NCI-H345 treated with DMSO at 0.1 percent for 48 hours (cell line): Measurements from ENCODE around the gene SSRP1.
A peak's percentile ranks its signal among the peaks of the same experiment; 100 is the strongest.
"Not testable (repeated sequence)": the region's sequence is repeated elsewhere in the genome, so short reads cannot be mapped to it uniquely, and the experiment has no call there.

Experiments
- DNase-seq: peaks from one replicate; lab custom pipeline; 2025; ENCODE audit not compliant: unreplicated experiment; lab: John Stamatoyannopoulos, UW

Gene SSRP1, protein sequence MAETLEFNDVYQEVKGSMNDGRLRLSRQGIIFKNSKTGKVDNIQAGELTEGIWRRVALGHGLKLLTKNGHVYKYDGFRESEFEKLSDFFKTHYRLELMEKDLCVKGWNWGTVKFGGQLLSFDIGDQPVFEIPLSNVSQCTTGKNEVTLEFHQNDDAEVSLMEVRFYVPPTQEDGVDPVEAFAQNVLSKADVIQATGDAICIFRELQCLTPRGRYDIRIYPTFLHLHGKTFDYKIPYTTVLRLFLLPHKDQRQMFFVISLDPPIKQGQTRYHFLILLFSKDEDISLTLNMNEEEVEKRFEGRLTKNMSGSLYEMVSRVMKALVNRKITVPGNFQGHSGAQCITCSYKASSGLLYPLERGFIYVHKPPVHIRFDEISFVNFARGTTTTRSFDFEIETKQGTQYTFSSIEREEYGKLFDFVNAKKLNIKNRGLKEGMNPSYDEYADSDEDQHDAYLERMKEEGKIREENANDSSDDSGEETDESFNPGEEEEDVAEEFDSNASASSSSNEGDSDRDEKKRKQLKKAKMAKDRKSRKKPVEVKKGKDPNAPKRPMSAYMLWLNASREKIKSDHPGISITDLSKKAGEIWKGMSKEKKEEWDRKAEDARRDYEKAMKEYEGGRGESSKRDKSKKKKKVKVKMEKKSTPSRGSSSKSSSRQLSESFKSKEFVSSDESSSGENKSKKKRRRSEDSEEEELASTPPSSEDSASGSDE

DNA sequence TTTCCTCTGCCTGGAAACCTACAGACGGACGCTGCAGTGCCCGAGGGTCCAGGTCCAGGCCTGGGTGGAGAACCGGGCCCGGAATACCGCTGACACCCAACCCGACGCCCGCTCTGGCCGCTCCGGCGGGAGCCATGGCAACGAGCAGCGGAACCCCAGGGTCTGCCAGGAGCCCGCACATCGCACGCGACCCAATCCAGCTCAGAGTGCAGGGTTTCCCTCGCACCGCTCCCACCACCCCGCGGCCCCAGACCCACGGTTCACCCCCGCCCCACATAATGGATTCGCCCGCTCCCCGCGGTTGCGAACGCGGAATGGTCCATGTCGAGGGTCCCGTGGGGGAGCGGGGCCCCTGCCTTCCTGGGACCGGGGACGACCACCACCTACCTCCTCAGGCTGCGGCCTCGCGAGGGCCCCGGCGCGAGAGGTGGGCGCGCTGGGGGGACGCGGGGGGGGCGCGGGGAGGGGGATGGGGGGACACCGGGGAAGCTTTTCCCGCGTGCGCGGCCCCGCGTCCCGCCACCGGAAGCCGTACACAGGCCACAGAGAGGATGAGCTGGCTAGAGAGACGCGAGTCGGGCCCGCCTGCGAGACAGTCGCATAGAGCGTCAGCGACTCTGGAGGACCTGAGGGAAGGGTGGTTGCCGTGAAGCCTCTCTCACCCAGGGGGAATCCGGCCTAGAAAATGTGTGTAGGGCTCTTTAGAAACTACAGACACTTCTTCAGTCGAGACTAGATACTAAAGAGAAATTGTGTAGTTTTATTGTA, at the start of gene SSRP1:
Gene SSRP1, minus strand, starts transcription at position 550 of the 768 bp plus-strand sequence. CDS start 771 bp downstream, outside the sequence.
- peak; percentile 78 for DNase-seq

DNA sequence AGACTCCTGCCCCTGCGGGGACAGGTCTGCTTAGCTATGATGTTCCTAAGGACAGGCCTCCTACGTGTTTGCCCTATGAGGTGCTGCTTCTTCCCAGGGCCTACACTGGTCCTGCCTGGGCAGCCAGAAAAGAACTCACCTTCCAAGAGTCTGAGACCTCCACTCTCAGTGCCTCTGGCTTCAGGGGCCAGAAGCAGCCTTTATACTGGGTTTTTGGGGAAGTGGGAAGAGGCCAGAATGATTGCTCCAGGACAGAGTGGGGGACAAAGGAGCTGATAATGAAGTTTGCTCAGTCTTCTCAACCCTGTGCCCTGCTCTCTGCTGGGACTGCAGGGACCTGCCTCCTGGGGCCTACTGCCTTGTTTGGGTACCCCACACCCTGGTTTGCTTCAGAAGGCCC, 45.3 kb upstream of the SSRP1 start, which contains the start of gene PRG3:
Gene PRG3, minus strand, starts transcription at position 176 of the 400 bp plus-strand sequence. CDS start 442 bp downstream, outside the sequence.
- DNase-seq = no peak

DNA sequence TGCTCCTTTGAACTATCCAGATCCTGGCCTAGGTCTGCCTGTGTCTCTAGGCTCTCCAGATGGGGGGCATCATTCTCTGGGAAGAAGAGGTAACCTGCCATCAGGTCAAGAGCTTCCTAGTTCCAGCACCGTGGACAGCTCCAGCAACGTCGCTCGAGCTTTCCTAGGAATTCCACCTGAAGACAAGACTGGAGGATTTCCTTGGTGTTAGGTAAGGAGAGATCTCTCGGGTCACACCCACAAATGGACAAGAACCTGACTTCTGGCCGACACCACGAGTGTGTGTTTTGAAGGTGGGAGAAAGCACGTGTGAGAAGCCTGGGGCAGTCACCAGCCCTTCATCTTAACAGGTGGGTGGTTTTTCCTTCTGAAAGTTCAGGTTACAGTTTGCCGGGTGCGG, 44.0 kb upstream of the SSRP1 start:
- DNase-seq = no peak

DNA sequence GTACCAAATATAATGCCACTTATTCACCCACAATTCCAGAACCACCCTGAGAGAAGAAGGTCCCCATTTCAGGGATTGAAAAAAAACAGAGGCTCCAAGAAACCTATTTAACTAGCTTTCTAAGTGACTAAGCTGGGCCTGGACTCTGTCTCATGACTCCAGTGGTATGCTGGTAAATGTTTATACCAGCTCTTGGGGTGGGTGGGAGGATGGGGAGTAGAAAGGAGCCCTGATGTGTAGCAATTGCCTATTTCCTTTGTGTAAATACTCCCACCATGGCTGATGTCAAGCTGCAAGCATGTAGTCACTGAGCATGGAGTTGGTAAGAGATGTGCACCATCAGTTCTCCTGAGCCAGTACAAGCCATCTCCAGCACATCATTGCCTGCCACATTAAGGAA, 42.5 kb upstream of the SSRP1 start:
- DNase-seq = no peak

DNA sequence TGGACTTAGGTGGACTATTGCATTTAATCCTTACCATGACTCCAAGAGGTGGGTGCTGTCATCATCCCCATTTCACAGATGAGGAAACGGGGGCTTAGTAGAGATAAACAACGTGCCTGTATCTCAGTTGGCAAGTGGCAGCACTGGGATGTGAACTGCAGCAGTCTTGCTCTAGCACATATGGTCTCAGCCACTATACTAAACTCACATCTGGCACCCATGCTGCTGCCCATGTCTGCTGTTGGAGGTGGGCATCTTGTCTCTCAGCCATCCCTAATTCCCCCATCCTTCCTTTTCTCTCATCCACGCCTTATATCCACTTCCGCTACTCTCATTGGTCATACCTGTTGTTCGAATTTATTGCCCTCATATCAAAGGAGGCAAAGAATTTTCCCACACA, 41.4 kb upstream of the SSRP1 start:
- no peak for DNase-seq

DNA sequence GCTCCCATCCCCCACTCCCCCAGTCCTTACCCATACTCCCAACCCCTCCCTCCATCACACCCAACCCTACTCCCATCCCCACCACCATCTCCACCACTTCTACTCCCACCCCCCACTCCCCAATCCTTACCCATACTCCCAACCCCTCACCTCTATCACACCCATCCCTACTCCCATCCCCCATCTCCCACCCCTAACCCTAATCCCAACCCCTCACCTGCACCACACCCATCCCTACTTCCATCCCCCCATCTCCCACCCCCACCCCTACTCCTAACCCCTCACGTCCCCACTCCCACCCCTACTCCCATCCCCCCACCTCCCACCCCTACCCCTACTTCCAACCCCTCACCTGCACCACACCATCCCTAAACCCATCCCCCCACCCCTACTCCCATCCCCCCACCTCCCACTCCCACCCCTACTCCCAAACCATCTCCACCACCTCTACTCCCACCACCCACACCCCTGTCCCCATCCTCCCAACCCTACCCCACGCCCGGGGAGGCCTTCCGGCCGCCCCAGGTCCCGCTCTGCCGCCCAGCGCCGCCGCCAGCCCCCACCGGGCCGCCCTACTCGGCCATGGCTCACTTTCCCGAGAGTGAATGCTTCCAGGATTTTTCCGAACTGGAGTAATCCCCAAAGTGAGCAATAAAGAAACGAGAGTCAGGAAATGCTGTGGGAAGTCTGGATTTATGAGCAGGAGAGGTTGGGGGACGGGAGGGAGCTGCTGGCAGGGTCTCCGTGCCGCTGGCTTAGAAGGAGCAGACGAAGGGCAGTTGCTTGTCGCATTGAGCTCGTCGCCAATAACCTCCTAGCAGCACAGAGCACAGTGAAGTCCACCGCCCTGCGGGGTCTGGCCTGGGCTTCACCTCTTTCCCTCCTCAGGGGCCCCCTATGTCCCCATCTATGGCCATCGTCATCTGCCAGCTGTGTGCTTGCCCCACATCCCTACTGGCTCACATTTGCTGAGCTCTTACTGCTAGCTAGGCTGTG, 40.7 kb upstream of the SSRP1 start:
- DNase-seq = no peak

DNA sequence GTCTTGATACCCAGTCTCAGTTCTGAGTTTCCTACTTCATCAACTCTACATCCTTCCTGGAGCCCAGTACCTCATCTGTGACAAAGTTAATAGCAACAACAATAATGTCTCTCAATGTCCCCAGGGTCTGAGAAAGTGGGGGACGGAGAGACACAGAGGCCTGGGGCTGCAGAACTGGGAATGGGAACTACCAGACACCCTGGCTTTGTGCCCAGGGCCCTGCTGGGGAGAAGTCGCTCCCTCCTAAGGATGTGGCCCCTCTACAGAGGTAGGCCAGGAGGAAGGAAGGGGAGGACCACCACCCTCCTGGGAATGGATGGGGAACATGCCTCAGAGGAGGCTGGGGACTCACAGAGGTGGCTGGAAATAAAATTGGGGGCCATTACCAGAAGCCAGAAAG, 39.8 kb upstream of the SSRP1 start:
- DNase-seq = no peak

DNA sequence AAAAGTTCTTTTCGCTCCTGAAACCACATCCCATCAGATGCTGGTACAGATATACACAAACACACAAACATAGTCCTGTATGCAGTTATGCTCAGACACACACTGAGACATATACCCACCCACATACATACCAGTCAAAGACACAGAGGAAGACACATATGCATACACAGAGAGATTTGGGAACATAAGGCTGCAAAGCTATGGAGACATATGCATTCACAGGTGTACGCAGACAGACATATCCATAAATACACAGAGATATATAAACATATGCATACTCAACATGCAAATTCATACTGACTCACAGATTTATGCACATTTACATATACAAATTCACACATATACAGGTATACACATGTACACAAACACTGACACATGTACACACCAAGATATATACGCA, 39.3 kb upstream of the SSRP1 start:
- DNase-seq = no peak

DNA sequence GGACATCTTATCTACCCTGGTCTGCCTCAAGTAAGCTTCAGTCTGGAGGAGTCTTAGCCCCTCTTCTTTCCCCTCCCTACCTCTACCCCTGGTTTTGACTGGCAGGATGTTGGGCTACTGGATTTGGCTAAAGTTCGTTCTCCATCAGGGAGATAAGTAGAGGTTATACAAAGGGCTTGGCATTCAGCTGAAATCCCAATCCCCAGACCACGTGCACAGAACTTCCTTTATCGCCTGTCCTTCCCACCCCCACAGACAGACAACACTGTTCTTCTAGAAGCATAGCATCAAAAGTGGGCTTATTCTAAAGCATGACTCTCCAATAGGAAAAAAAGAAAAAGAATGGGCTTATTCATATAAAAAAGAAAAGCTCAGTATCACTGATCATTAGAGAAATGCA, 37.5 kb upstream of the SSRP1 start:
- no peak for DNase-seq

DNA sequence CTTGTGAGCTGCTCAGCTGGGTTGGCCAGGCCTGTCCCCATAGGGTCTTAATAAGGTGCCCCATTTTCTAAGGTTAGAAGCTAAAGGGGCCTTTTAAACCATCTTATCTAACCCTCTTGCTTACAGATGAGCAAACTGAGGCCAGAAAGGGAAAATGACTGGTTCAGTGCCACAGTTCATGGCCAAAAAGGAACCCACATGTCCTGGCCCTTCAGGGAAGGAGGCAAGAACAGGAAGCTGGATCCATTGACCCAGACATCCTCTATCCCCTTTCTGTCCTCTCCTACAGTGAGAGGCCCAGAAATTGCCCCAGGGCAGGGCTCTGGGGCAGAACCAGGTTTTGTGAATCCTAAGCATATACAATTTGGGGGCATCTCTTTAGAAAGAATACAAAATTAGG, 35.2 kb upstream of the SSRP1 start:
- no peak for DNase-seq

DNA sequence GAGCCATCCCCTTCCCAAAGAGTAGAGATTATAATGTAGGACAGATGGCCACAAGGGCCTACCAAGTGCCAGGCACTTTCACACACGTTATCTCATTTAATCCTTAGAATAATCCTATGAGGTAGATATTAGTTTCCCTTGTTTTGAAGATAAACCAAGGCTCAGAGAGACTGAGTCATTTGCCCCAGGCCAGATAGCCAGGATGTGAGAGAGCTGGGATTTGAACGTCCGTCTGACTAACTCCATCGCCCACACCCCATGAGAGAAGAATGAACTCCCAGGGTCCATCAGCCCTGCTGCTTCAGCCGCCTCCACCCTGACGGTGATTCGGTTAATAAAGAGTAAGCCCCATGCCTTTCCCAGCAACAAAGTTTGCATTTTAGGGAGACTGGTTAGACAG, 34.6 kb upstream of the SSRP1 start:
- no peak for DNase-seq

DNA sequence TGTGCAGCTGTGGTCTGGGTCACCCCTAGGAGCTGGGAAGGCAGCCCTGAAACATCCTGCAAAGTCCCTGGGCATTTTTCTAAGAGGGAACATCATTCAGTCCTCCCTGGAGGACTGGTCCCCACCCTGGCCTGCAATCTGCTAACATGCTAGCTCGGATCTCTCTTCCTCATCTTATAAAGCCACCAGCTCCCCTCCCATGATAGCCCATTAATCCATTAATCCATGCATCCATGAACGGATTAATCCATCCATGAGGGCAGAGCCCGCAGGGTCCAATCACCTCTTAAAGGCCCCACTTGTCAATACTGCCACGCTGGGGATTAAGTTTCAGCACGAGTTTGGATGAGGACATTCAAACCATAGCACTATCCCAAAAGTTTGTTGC, 33.1 kb upstream of the SSRP1 start:
- no peak for DNase-seq

DNA sequence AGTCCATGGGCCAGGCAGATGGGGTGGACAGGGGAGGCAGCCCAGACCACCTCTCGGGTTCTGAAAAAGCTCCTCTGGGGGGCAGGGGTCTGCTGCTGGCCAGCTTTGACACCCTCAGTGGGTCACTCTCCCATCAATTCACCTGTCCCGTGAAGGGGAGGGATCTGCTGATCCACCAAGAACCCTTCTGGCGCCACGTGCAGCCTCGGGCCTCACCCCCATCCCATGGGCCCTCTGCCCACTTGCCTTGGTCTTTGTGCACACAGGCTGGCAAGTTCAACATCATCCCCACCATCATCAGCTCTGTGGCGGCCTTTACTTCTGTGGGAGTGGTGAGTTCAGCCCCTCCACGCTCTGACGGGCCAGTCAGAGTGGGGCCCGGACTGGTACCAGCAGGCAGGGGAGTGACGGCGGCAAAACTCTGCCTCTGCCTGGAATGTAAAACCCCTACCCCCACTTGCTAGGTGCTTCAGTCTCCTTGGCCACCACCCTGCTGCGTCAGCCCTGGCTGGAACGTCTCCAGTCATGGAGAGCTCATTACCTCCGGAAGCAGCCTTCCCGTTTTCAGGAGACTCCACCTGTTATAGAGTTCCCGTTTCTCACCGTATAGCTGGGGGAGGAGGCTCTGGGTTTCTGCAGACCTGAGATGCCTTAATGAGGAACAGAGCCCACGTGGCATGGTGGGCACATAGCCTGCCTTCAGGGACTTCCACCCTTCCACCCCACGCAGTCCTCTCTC, 32.6 kb upstream of the SSRP1 start:
- DNase-seq = no peak

DNA sequence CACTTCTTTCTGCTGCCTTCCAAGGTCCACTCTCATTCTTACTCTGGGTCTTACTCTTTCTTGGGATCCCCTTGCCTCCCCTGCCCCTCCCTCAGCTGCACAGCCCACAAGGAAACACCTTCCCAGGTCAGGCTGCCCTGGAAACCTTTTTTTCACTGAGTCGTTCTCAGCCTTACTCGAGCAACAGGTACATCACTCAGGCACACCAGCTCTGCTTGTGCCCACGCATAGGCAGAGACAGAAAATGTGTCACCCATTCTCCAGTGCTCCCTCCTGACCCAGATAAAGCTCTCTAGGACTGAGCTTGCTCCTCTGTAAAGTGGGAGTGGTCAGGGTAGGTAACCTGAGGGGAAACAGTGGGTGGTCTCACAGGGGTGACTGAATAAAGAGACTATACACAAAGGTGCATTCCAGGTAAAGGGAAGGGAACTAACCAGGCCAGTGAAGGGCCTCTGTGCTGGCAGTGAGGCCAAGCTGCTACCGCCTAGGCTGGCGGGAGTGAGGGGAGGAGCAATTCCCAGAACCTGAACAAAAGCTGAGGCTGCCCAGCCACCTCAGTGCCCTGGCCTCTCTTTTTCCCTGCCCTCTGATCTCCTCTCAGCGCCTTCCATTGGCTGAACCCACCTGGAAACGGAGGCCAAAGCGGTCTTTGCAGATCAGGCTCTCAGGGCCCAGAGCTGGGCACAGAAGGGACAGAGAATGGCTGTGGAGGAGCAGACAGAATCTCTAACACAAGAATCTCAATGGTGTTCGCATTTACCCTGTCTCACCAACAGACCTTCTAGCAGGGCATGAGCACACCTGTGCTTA, 29.4 kb upstream of the SSRP1 start:
- DNase-seq = no peak

DNA sequence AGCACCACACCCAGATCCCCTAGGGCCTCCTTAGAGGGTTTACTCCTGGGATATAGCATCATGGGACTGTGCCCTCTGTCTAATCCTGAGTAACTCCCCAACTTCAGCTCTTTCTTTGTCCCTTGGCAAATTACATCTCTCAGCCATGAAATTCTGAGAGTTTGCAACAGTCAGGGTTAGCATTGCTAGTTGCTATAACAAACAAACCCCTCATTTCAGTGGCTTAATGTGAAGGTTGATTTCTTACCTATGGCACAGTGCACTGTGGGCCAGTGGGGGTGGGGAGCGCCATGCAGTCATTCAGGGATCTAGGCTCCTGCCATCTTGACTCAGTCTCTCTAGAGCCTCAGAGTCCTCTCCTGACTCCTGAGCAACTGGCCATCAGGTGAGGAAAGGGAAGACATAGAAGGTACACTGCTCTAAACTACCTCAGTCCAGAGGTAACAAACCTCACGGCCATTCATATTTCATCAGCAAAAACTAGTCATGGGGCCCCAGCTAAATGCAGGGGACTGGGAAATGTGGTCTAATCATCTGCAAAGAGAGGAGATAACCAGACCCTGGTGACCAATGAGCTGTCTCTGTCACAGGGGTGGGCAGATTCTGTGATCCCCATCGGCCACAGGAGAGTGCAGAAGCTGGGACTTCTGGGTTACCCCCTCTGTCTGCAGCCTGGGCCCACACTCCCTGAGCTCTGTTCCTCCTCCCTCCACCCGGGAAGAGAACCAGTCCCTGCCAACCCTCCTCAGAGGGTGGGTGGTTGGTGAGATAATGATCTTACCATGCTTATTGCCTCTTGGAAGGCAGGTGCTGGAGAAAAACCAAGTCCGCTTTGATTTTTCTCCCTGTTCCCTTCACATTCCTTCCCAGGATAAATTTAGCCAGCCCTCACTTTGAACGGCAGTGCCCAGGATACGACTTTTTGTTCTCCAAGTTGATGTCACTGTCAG, 27.7 kb upstream of the SSRP1 start:
- no peak for DNase-seq

DNA sequence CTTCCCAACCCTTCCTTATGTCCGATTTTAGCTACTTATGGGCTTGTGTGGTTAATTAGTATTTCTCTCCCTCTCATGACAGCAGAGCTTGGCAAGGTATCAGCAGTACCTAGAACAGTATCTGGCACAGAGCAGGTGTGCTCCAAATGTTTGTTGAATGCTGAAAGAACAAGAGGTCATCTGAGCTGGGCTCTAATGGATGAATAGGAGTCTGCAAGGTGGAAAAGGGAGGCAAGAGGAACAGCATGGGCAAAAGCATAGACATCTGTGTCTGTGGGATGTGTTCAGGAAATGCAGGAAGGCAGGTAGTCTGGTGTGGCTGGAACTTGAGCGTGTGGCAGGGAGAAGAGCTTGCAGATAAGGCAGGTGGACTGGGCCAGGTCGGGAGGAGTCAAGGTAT, 26.2 kb upstream of the SSRP1 start:
- DNase-seq = no peak

DNA sequence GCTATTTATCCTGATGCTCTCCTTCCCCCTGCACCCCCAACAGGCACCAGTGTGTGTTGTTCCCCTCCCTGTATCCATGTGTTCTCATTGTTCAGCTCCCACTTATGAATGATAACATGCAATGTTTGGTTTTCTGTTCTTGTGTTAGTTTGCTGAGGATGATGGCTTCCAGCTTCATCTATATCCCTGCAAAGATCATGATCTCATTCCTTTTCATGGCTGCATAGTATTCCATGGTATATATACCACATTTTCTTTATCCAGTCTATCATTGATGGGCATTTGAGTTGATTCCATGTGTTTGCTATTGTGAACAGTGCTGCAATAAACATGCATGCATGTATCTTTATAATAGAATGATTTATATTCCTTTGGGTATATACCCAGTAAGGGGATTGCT, 25.7 kb upstream of the SSRP1 start:
- DNase-seq = not testable (repeated sequence)

DNA sequence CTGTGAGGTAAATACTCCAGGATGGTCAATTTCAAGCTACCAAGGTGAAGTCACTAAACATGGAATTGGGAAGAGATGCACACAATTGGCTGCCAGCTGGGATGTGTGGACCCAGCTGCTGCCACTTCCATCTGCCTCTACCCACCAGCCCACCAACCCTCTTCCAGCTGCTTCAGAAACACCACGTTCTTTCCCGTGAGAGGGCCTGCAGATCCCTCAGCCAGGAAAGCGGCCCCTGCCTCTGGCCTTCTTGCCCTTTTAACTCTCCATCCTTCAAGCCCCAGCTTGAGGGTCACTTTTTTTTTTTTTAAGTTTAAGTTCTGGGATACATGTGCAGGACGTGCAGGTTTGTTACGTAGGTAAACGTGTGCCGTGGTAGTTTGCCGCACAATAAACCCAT, 25.3 kb upstream of the SSRP1 start:
- no peak for DNase-seq
